H1 (cell line): Measurements from ENCODE around the gene KCNV2. TPM values are rescaled to one million over a fixed set of nuclear protein-coding genes. Genes with fewer than 3 reads are reported as not detected.

Source experiments
- BACH1 ChIP-seq: IDR thresholded peaks from 2 replicates; pipeline ENCODE4 v1.6.1; 2012; ENCODE audit warnings: low read length, improper control_type of control experiment
- BRCA1 ChIP-seq: IDR thresholded peaks from 2 replicates; pipeline ENCODE4 v1.6.1; 2012; ENCODE audit warnings: low read depth, low read length, improper control_type of control experiment
- CHD7 ChIP-seq: fragments of 300-600 bp; sonication (generic); IDR thresholded peaks from 2 replicates; pipeline ENCODE4 v1.7.1; 2012; ENCODE audit warnings: low read length, moderate library complexity, mild to moderate bottlenecking, inconsistent platforms; ENCODE audit not compliant: insufficient replicate concordance
- EGR1 ChIP-seq: IDR thresholded peaks from 2 replicates; pipeline ENCODE4 v1.6.1; 2011; ENCODE audit warnings: low read depth, low read length, borderline replicate concordance
- EZH2 ChIP-seq: fragments of 200-600 bp; sonication (generic); IDR thresholded peaks from 2 replicates; pipeline ENCODE4 v1.7.1; 2012; ENCODE audit warnings: low read depth, mild to moderate bottlenecking, moderate library complexity, low read length, inconsistent platforms; ENCODE audit not compliant: severe bottlenecking
- SAP30 ChIP-seq: fragments of 300-600 bp; sonication (generic); IDR thresholded peaks from 2 replicates; pipeline ENCODE4 v1.7.1; 2012; ENCODE audit warnings: low read length, moderate library complexity, mild to moderate bottlenecking, inconsistent platforms; ENCODE audit not compliant: insufficient read depth, insufficient replicate concordance
- SUZ12 ChIP-seq: fragments of 200-600 bp; sonication (generic); IDR thresholded peaks from 2 replicates; pipeline ENCODE4 v1.6.1; 2012; ENCODE audit warnings: mild to moderate bottlenecking, inconsistent platforms, low read length, moderate library complexity, mixed read lengths
- polyA plus RNA-seq, 7 experiments: library from polyadenylated mRNA; depleted of rRNA in 3 of 7; stranded (reverse) in 5 of 7; unstranded in 2 of 7; fragments of >200 nt in 5 of 7; fragments of 200-250 nt in 2 of 7; gene quantifications; 1 replicate in 5 of 7; 2 replicates in 1 of 7; 4 replicates in 1 of 7; pipeline versions ENCODE4 v1.2.1 to v1.2.3, GENCODE V29; 2011 to 2013; ENCODE audit warnings: missing spikeins in 2 of 7, mixed read lengths in 2 of 7
- total RNA-seq: library from RNA; stranded (reverse); fragmentation: NEBNext Ultra II Directional; extraction: Animal tissue kit (Norgen Biotek cat#: 25700); gene quantifications from 2 replicates; pipeline ENCODE4 v1.2.1, GENCODE V29; 2021

KCNV2 gene
- total and polyA plus RNA-seq, 2 of the 8 experiments (the other 6 are each of a cell fraction or from before 2014, with no cell fraction given) = not detected

DNA sequence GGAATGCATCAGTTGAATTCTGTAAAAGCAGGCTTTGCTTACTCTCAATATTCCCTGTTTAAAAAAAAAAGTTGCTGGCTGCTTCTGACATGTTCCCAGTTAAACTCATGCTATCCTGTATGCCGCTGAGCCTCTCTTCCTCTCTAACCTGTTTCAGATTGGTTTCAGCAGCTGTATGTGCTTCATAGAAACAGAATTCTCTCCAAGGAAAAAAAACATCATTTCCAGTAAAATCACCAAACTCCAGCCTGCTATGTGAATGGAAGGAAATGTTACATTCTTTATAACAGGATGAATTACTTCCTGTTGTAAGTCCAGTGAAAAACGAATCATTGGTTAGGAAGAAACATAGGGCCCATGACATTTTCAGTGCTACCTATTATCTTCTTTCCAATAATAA, 25.7 kb upstream of the KCNV2 start (continued):
- TF ChIP-seq CHD7 (no peak), SUZ12 (no peak), BACH1 (no peak), EGR1 (no peak), BRCA1 (no peak), SAP30 (no peak), EZH2 (no peak)
